ENCODE results near the gene ESPL1.
A peak's percentile ranks its signal among the peaks of the same experiment; 100 is the strongest.
"Not testable (repeated sequence)": the region's sequence is repeated elsewhere in the genome, so short reads cannot be mapped to it uniquely, and the experiment has no call there.

Gene ESPL1

GRCh38 chr12:53265783-53266182 lies 2.3 kb upstream of the ESPL1 start:
- no peak for DNase-seq

- no peak for DNase-seq
These were observed 647 bp upstream of the ESPL1 start for GRCh38 chr12:53267306-53267998.

- DNase-seq = no peak
These were observed 797 bp downstream of the ESPL1 start for GRCh38 chr12:53268630-53269562.

- DNase-seq = no peak
These were observed 6.3 kb downstream of the ESPL1 start for GRCh38 chr12:53274445-53274844.

- DNase-seq = no peak
These were observed 8.4 kb downstream of the ESPL1 start for GRCh38 chr12:53276511-53276910.

GRCh38 chr12:53277981-53278380 lies 9.9 kb downstream of the ESPL1 start:
- no peak for DNase-seq

GRCh38 chr12:53279283-53279869 lies 11.3 kb downstream of the ESPL1 start:
- DNase-seq = no peak

- DNase-seq = no peak
These were observed 11.9 kb downstream of the ESPL1 start for GRCh38 chr12:53279888-53280498.

GRCh38 chr12:53286448-53286847 lies 18.3 kb downstream of the ESPL1 start:
- DNase-seq = no peak

GRCh38 chr12:53287741-53288216 lies 19.7 kb downstream of the ESPL1 start:
- no peak for DNase-seq

- DNase-seq = no peak
These were observed 20.2 kb downstream of the ESPL1 start for GRCh38 chr12:53288322-53288721.

GRCh38 chr12:53289891-53290290 lies 21.8 kb downstream of the ESPL1 start:
- DNase-seq = no peak

- DNase-seq = no peak
These were observed 22.6 kb downstream of the ESPL1 start for GRCh38 chr12:53290661-53291060.

- DNase-seq = no peak
These were observed 24.3 kb downstream of the ESPL1 start for GRCh38 chr12:53292426-53292825.

GRCh38 chr12:53295070-53295890 lies 27.2 kb downstream of the ESPL1 start, which contains the start of gene PFDN5:
Gene PFDN5 (plus strand): TSS chr12:53295542. CDS start chr12:53295568, 26 bp downstream.
- peak; percentile 69 for DNase-seq

- no peak for DNase-seq
These were observed 27.8 kb downstream of the ESPL1 start for GRCh38 chr12:53295891-53296219.

- DNase-seq = not testable (repeated sequence)
These were observed 29.0 kb downstream of the ESPL1 start for GRCh38 chr12:53297106-53297505.

GRCh38 chr12:53298164-53298563 lies 30.1 kb downstream of the ESPL1 start:
- no peak for DNase-seq

- no peak for DNase-seq
These were observed 31.0 kb downstream of the ESPL1 start for GRCh38 chr12:53299101-53299453.

GRCh38 chr12:53299454-53300180 lies 31.5 kb downstream of the ESPL1 start, which contains the start of gene MYG1:
Gene MYG1 (plus strand): TSS chr12:53299695. CDS start chr12:53299738, 43 bp downstream.
- peak; percentile 60 for DNase-seq

GRCh38 chr12:53300187-53300586 lies 32.1 kb downstream of the ESPL1 start:
- no peak for DNase-seq
